GM18519 (cell line): Measurements from ENCODE around the gene RORC.
"Not testable (repeated sequence)": the region's sequence is repeated elsewhere in the genome, so short reads cannot be mapped to it uniquely, and the experiment has no call there.

ENCODE experiments used
- ATAC-seq: cut with Tn5 transposase; IDR thresholded peaks from one replicate; pipeline ENCODE4 v1.9.1; 2021; ENCODE audit warnings: mild to moderate bottlenecking, moderate library complexity; ENCODE audit not compliant: unreplicated experiment, low FRiP score

RORC gene

DNA sequence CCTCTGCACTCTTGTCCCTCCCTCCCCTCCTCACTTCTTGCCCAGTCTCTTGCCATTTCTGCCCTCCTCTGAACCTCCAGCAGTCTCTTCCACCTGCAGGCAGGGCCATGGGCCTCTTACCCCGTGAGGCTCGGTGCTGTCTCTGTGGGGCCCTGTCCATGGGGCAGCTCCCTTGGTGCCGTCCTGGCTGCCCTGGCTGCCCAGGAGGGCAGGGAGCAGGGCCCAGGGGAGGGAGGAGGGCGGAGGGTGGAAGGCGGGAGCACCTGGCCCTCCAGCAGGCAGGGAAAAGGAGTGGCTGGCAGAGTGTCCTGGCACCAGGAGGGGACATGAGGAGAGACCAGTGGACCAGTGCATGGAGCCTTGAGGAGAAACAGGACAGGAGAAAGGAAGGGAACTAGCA lies at the start of gene RORC:
RORC (minus strand) TSS at position 198 of the 400 bp plus-strand sequence; CDS start at position 160, 38 bp downstream.
- no peak for ATAC-seq

- ATAC-seq = no peak
Measured at GRCh38 chr1:151875419-151876097, 44.0 kb upstream of the RORC start.

DNA sequence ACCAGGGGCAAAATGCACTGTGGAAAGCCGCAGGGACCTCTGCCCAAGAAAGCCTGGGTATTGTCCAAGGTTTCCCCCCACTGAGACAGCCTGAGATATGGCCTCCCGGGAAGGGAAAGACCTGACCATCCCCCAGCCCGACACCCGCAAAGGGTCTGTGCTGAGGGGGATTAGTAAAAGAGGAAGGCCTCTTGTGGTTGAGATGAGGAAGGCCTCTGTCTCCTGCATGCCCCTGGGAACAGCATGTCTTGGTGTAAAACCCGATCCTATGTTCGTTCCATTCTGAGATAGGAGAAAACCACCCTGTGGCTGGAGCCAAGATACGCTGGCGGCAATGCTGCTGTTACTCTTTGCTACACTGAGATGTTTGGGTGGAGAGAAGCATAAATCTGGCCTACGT lies 41.2 kb upstream of the RORC start:
- not testable (repeated sequence) for ATAC-seq

DNA sequence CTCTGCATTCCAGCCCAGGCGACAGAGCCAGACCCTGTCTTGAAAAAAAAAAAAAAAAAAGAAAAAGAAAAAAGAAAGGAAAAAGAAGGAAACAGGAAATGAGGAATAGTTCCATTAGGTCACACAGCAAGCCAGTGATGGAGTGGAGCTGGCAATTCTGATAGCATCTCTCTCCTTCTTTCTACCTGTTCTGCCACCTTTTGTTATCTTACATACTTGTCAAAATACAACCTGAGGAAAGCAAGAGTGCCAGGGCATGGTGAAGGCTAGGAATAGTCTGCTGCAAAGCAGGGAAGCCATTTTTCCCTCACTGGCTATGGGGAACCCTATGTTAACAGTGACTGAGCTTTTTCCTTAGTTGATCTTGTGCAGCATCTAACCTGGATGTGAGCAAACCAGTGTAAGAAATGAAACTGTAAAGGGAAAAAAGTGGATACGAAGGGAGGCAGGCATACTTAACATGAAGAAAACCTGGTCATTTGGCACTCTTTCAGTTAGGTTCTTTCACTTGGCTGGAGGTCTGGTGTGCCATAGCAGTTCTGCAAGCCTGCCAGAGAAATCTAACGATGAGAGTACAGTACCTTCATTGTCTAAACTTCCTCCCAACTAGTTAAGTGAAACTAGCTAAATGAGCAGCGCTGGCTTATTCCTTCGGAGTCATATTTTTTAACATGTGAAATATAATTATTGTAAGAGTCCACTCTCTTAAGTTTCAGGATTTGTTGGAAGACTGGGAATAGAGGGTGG lies 39.9 kb upstream of the RORC start:
- no peak for ATAC-seq

DNA sequence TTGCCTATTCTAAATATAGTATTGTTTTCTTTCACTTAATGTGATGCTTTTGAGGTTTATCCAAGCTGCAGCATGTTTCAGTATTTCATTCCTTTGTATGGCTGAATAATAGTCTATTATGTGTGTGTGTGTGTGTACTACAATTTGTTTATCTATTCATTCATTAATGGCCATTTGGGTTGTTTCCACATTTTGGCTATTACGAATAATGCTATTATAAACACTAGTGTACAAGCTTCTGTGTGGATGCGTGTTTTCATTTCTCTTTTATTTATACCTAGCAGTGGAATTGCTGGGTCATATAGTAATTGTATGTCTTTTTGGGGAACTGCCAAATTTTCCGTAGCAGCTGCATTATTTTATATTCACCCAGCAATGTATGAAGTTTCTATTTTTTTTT lies 36.9 kb upstream of the RORC start:
- ATAC-seq = no peak

GRCh38 chr1:151867765-151868411 lies 36.3 kb upstream of the RORC start:
- ATAC-seq = no peak

- no peak for ATAC-seq
Measured at GRCh38 chr1:151867321-151867720, 35.7 kb upstream of the RORC start.

- ATAC-seq = no peak
Measured at GRCh38 chr1:151864411-151864810, 32.8 kb upstream of the RORC start.

DNA sequence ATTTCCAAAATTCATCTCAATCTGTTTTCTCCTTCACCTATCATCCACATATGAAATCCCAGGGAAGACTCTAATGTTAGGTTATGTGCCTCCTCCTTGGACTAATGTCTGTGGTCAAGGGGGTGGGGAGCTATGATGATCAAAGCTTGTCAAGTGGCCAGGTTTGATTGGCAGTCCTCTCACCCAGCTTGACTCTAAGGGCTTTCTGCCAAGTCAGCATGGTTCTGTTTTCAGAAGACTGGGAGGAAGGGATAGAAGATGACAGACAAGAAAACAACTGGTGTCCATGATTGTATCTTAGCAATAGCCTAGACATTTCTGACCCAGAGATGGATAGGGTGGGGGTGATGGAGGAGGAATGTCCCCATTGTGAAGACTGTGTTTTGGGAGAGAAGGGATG lies 31.0 kb upstream of the RORC start:
- no peak for ATAC-seq

DNA sequence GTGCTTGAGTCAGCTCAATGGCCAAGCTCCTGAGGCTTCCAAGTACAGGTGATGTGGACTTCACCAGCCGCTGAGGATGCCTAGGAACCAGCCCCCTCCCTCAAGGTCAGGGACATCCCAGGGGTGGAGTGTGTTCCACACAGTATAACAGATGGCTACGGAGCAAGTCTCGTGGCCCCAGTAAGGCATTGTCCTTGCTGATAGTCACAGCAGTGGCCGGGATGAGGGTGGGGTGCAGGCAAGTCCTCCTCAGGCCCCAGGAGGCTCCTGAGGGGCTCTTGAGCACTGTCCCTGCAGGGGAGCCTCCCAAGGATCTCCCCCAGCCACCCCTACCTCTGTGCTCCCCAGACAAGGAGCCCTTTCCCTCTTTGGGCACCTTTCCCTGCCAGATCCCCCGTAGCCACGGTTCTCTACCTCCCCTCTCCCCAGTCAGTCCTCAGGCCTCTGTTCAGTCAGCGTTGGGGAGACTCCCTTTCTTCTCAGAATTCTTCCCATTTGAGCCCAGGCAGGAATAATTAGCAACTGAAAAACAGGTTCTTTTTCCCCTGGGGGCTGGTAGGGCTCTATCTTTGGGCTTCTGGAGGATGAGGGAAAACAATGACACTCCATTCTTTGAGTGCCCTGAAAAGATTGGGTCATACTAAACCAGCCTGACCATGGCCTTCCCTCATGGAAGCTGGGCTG lies 29.0 kb upstream of the RORC start:
- no peak for ATAC-seq

DNA sequence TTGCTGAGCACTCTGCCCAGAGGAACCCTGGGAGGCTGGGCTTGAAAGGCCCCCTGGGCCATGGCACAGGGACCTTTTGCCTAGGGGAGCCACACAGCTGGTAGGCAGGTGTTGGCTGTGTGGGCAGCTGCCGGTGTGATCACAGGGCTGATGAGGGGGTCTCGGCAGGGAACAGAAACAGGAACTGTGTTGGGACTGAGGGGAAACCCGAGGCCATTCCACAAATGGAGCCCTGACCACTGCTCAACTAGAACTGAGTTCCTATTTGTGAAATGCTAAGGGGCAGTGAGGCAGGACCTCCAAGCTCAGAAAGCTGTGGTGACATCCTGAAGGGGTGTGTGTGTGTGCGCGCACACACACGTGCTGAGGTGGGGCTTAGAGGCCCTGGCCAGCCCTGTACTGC lies 28.3 kb upstream of the RORC start:
- no peak for ATAC-seq

GRCh38 chr1:151858886-151859665 lies 27.5 kb upstream of the RORC start:
- ATAC-seq = no peak

DNA sequence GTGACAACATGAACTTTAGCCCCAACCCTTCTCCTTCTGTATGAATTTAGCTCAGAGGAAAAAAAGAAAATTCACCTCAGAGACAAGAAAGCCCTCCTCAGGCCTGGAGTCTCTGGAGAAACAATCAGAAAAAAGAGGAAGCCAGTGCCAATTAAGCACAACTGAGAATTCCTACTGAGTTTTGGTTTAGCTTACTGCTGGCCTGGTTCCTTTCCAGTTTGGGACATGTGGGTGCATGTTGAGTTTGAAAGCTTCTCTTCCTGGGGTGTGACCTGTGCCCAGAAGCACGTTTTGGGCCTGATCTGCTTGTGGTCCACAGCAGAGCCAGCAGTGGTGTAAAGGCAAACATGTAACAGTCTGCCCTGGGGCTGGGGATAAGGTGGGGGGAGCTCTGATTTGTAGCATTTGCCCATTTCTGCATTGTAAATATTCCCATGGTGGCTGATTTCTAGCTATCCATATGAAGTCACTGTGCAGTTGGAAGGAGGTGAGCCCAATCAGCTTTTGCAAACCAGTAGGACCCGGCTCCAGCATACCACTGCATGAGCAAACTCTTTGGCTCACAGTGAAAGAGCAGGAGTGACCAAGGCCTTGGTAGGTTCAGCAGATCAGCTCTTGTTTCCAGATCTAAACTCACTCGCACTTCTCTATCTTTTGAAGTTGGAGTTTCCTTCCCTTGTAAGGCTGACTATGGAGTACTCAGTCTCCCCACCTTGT lies 26.6 kb upstream of the RORC start:
- ATAC-seq = no peak

DNA sequence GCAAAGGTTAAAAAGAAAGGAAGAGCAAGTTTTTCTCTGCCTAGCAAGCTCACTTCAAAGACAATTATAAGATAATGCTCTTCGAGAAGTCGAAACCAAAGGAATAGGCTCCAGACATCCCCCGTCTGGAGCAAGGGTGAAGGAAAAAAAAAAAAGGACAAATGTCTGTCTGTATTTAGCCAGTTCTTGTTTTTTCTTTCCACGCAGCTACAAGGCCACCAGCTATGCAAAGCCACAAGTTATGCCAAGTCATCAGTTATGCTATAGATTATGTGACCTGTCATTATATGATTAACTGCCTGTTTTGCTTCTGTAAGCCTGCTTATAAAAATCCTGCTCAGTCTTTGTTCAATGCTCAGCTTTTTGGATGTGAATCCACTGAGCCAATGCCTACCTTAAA lies 24.3 kb upstream of the RORC start:
- ATAC-seq = no peak

DNA sequence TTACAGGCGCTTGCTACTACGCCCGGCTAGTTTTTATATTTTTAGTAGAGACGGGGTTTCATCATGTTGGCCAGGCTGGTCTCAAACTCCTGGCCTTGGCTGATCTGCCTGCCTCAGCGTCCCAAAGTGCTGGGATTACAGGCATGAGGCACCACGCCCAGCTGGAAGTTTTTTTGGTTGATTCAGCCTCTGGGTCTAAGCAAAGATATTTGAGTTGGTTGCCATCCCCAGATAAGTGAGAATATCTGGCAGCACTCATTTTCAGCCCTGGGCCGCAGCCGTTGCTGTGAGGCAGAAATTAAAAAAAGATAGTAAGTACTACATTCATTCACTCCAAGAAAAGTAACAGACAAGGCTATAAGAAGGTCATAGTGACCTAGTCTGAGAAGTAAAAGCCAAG lies 23.9 kb upstream of the RORC start:
- not testable (repeated sequence) for ATAC-seq

DNA sequence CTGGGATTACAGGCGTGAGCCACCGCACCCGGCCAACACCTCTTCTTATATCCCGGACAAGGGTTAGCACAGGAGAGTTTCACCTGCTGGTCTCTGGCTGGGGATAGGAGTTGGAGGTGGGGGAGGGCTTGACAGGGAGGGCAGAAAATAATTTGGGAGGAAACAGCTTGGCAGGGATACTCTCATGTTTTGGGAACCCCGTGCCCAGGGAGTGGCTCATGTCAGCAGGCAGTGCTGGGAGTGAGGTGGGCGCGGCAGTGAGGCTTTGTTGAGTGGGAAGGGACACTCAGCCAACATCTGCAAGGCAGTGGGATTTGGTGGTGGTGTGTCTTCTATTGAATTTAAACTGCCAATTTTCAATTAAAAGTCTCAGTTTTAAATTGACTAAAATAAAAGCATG lies 23.1 kb upstream of the RORC start:
- ATAC-seq = no peak

DNA sequence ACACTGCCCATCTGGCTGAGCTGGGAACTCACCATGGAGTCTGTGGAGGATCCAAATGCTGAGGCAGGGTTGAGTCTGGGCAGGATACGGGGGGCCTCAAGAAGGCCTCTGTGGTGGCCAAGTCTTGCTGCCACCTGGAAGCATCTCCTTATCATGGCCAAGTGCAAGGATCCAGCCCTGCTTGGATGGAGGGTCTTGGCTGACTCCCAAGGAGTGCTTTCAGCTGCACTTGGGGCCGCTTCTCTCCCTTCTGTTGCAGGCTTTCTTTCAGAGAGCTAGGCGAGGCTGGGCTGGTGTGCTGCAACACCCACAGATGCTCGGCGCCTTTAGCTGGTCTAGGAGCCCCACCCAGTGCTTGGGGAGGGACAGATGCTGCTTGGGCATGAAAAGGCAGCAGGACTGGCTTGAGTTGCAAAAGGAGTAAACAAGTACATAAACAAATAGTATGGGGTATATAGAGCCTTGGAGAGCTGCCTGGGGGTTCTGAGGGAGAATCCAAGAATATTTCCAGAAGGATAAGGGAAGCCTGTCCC lies 21.9 kb upstream of the RORC start, which contains the start of gene THEM5:
THEM5 (minus strand) TSS at position 302 of the 533 bp plus-strand sequence; CDS start at position 155, 147 bp downstream.
- ATAC-seq = no peak

DNA sequence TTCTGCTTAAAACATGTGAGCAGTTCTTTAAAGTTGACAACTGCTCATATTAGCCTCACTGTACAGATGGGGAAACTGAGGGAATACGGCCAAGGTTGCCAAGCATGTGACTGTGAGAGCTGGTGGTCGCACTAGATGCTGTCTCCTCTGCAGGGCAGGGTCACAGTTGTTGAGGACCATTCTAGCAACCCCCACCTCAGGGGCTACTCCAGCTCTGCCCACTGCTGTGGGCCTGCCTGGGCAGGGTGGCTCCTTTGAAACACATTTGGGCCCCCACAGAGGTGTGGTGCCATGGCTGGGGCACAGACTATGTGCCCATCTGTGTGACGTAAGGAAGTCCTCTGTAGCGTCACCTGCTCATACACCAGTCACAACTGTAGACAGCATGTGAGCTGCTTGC lies 21.1 kb upstream of the RORC start:
- no peak for ATAC-seq

DNA sequence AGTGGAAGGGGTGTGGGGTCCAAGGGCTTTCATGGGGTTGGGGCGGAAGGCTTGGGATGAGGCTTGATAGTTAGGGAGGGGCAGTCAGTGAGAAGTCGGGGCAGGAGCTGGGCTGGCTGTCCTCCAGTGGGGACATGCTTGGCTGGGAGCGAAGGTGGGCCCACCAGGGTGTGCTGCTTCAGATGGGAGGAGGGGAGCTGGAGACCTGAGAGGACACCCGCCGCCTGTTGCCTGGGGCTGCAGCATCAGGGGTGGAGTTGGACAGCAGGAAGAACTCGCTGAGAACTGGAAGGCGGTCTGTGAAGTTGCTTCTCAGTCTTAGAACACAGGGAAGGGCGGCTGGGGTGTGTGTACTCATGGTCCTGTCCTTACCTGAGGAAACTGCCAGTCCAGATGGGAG lies 20.3 kb upstream of the RORC start:
- ATAC-seq = no peak
